Bronchus fibroblast of lung (primary cell): ENCODE data around the gene ZNF221. TPM values are rescaled to one million over a fixed set of nuclear protein-coding genes. Genes with fewer than 3 reads are reported as not detected.

Experiments used
- total RNA-seq: library from RNA; depleted of rRNA; stranded (reverse); fragments of >200 nt; gene quantifications from 2 replicates; pipeline ENCODE4 v1.2.3, GENCODE V29; 2015

The ZNF221 gene
- total RNA-seq: 1.9 and 3.0 TPM in 2 replicates

DNA sequence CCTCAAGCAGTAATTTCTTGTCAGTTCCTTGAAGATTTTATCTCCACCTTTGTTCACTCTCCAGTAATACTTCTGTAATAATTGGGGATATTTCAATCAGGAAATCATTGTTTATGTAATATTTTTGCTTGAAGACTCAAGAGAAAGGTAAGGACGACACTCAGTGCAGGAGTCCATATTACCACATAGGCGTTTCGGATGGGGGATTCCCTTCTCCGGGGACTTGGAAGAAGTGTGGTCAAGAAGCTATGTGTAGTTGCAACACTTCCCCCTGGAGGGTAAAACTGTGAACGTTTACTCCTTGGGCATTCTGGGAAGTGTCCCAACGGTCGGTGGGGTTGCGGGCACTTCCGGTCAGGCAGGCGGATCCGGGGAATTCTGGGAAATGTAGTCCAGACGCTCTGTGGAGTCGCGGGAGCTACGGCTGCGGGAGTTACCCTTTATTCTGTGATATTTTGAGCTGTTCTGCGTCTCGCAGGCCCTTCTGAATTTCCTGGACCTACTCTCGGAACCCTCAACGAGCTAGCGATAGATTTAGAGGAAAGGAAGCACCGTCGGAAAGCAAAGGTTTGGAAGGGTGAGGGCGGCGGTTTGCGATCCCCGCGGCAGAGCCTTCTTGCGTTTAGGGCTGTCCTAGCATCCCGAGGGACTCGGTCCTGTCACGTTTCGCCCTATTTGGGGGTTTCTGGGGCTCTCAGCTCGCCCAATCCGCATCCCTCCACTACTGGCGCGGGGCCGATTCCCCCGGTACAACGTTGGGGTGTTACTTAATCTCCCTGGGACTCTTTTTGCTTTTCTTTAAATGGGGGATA, at the start of gene ZNF221:
Gene ZNF221 (plus strand): TSS at position 395 of the 812 bp plus-strand sequence. CDS start 11,499 bp downstream, outside the sequence.

DNA sequence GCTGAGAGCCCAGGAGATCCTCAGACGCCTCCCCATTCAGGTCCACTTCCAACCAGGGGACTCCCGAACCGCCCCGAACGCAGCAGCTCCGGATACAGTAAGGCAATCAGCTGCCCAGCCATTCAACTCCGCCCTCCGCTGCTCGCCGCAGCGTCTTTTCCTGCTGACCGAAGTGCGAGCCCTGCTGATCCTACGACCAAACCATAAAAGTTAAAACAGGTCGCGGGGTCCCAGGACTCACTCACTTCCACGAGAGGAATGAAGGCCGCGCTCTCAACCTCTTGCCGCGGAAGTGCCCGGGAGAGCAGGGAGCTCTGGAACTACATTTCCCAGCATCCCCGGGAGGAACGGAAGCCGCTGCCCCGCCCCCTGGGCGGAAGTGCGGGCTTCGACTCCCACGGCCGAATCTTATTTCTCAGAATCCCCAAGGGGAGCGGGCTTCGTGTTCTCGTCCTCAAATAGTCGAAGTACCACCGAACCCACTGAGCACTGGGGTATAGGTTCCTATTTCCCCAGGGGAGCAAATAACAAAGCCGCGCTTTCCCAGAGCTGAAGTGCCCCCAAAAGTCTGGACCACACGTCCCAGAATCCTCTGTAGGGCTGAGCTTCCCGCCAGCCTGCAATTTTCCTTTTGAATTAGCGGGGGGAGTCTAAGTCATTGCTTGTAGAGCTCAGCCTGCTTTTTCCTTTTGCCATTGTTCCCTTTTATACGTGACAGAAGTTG, 15.9 kb upstream of the ZNF221 start, which contains the start of gene ZNF45:
Gene ZNF45 (minus strand): TSS at position 298 of the 724 bp plus-strand sequence. CDS start 13,097 bp downstream, outside the sequence.

DNA sequence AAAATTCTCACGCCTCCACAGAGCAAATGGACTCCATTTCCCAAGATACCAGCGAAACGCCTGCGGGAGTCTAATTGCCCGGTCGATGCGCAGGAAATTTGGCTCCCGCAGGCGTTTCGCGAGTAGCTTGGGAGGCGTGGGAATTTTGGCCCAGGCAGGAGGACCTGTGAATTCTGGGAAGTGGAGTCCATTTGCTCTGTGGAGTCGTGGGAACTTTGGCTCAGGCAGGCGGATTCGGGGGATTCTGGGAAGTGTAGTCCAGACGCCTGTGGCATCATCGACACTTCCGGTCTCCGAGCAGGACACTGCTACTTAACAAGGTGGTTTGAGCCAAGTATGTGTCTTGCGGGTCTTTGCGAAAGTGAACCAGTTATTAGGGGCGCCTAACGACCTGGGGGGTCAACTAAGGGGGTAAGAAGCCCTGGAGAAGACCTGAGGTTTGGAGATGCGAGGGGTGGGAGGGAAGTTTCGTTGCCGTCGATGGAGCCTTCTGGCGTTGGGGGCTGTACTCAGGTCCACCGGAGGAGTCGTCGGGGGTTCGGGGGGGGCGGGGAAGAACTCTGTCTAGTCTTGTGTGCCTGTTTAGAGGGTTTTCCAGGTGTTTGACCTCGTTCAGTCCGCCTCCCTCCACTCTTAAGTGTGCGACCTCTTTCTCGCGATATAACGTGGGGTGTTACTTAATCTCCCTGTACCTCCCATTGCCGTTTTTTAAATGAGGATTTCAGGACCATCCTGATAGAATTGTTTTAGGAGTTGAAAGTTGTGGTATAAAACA, 33.1 kb downstream of the ZNF221 start, which contains the start of gene ZNF155:
Gene ZNF155 (plus strand): TSS at position 277 of the 775 bp plus-strand sequence. CDS start 4,356 bp downstream, outside the sequence.

DNA sequence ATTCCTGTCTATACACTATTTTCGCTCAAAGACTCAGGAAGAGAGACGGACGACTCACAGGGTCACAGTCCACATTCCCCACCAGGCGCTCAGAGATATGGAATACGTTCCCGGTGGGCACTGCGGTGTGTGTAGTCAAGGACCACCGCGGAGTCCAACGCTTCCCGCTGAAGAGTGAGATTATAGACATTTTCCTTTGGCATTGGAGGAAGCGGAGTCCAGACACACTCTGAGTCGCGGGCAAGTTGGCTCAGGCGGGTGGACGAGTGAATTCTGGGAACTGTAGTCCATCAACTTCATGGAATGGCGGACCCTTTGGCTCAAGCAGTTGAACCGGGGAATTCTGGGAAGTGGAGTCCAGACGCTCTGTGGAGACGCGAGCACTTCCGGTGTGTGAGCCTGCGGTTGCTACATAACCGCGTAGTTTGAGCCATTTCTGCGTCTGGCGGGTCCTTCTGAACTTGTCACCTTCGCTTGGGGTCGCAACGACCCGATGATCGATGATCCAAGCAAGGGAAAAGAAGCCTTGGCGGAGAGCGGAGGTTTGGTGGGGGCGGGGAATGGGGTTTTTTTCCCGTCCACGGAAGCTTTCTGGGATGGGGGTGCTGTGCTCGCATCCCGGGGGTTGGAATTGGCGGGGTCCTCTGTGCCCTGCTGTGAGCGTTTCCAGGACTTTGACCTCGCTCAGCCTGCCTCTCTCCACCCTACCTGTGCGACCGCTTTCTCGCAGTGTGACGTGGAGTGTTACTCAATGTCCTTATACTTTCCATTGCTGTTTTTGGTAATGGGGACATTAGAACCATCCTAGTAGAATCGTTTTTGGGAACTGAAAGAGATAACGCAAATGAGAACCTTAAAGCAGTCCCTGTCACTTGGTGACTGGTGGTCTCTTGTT, 51.8 kb downstream of the ZNF221 start, which contains the start of gene ZNF230:
Gene ZNF230 (plus strand): TSS at position 392 of the 895 bp plus-strand sequence. CDS start 4,122 bp downstream, outside the sequence.

Other genes with a start within 250 kb of the ZNF221 start
- not detected in 2 replicates for gene IRGC, start 235.2 kb upstream of the ZNF221 start, total RNA-seq
- 14.9 and 22.9 TPM in 2 replicates for gene SMG9, start 196.3 kb upstream of the ZNF221 start, total RNA-seq
- gene KCNN4, start 170.3 kb upstream of the ZNF221 start, total RNA-seq: 0.17 and 0.74 TPM in 2 replicates
- 0.89 TPM in 1 of 2 replicates, not detected in the other for gene LYPD5, start 148.8 kb upstream of the ZNF221 start, total RNA-seq
- 1.8 and 3.5 TPM in 2 replicates for gene ZNF283, start 123.9 kb upstream of the ZNF221 start, total RNA-seq
- gene ZNF404, start 67.3 kb upstream of the ZNF221 start, total RNA-seq: 1.0 TPM in 2 replicates
- 5.6 and 5.9 TPM in 2 replicates for gene ZNF45, start 15.9 kb upstream of the ZNF221 start, total RNA-seq
- gene ZNF155, start 33.0 kb downstream of the ZNF221 start, total RNA-seq: 2.9 and 4.8 TPM in 2 replicates
- gene ZNF230, start 51.7 kb downstream of the ZNF221 start, total RNA-seq: 1.2 and 2.2 TPM in 2 replicates
- gene ZNF222, start 74.2 kb downstream of the ZNF221 start, total RNA-seq: 1.8 and 4.9 TPM in 2 replicates
- gene ZNF223, start 100.8 kb downstream of the ZNF221 start, total RNA-seq: 2.4 and 3.5 TPM in 2 replicates
- 0.74 and 1.0 TPM in 2 replicates for gene ZNF284, start 120.9 kb downstream of the ZNF221 start, total RNA-seq
- gene ZNF224, start 143.1 kb downstream of the ZNF221 start, total RNA-seq: 3.4 and 8.2 TPM in 2 replicates
- gene ZNF225, start 162.2 kb downstream of the ZNF221 start, total RNA-seq: 1.5 and 2.4 TPM in 2 replicates
- gene ZNF234, start 190.3 kb downstream of the ZNF221 start, total RNA-seq: 2.4 and 3.1 TPM in 2 replicates
- gene ZNF226, start 213.9 kb downstream of the ZNF221 start, total RNA-seq: 8.0 and 10.8 TPM in 2 replicates